Chondrocyte (in vitro differentiated cells): ENCODE results near the gene MN1. TPM values are rescaled to one million over a fixed set of nuclear protein-coding genes. Genes with fewer than 3 reads are reported as not detected.

Source experiments
- DNase-seq: peaks from one replicate; pipeline ENCODE4 v3.0.0; 2021; ENCODE audit warnings: mixed read lengths, low spot score
- H3K27ac Mint-ChIP-seq: one replicate; pipeline ENCODE4 v1.8.0; 2021; ENCODE audit warnings: mild to moderate bottlenecking, moderate library complexity, mixed read lengths; ENCODE audit not compliant: unreplicated experiment
- H3K27me3 Mint-ChIP-seq: 2 replicates; pipeline ENCODE4 v1.8.0; 2021; ENCODE audit warnings: low read depth, mixed read lengths
- H3K36me3 Mint-ChIP-seq: 2 replicates; pipeline ENCODE4 v1.8.0; 2021; ENCODE audit warnings: low read depth, mixed read lengths
- H3K4me1 Mint-ChIP-seq: 2 replicates; pipeline ENCODE4 v1.8.0; 2021; ENCODE audit warnings: low read depth, mild to moderate bottlenecking, mixed read lengths
- H3K4me3 Mint-ChIP-seq: one replicate; pipeline ENCODE4 v1.8.0; 2021; ENCODE audit warnings: mild to moderate bottlenecking, moderate library complexity, mixed read lengths; ENCODE audit not compliant: unreplicated experiment
- H3K9me3 Mint-ChIP-seq: 2 replicates; pipeline ENCODE4 v1.8.0; 2021; ENCODE audit warnings: low read depth, mixed read lengths
- total RNA-seq: library from RNA; stranded (reverse); gene quantifications from 3 replicates; pipeline ENCODE4 v1.2.1, GENCODE V29; 2021
- TF ChIP-seq, protein P1 (sequence below): fragments of 200-600 bp; sonication (generic); IDR thresholded peaks from 2 replicates; pipeline ENCODE4 v1.5.0; 2021; ENCODE audit warnings: antibody characterized with exemption, mild to moderate bottlenecking, moderate library complexity

MN1 gene
- total RNA-seq, 1 donor from 2014 or later: 119 TPM

DNA sequence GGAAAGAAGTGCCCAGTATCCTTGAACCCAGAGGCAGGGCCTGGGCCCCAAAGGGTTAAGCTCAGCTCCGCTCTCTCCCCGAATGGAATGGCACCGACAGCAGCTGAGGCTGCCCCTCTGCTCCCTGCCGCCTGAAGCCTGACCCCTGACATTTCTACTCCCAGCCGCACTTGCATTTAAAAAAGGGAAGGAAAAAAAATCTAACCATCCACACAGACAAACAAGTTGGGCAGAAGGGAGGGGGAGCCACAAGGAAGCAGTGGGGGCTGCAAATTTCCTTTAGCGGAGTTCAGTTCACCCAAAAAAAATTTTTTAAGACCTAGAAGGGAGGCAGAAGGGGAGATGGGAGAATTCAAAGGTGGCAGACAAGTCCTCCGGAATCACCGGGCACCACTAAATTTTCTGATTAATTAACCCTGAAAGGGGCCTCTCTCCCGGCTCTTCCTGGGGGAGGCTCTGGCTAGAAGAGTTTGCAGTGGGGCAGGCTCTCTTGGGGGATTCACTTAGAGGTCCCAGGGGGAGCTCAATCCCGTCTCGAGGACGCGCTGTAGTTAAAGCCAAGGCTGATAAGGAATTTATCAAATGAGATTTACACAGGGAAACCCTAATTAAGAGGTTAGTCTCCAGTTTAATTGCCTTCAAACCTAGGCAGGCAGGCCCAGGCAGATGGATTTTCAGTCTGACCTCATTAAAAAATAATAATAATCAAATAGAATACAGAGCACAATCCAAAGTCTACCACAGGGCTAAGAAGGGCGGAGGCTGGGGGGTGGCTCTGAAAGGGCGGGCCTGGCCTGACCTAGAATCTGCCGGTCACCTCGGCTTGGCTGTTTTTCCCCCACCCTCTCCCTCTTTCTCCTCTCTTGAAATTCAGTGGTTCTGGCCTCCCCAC is 25.6 kb downstream of the MN1 start:
- no peak for DNase-seq
- Mint-ChIP-seq H3K4me1 (peaks cover 72% of the 10 kb centered on the region), H3K36me3 (peaks cover 20% of the 10 kb centered on the region), H3K27ac (peak overlapping the region; percentile 92), H3K9me3 (no peaks in the 10 kb centered on the region), H3K27me3 (no peaks in the 10 kb centered on the region), H3K4me3 (peak overlapping the region; percentile 54)
- TF ChIP-seq, protein P1, sequence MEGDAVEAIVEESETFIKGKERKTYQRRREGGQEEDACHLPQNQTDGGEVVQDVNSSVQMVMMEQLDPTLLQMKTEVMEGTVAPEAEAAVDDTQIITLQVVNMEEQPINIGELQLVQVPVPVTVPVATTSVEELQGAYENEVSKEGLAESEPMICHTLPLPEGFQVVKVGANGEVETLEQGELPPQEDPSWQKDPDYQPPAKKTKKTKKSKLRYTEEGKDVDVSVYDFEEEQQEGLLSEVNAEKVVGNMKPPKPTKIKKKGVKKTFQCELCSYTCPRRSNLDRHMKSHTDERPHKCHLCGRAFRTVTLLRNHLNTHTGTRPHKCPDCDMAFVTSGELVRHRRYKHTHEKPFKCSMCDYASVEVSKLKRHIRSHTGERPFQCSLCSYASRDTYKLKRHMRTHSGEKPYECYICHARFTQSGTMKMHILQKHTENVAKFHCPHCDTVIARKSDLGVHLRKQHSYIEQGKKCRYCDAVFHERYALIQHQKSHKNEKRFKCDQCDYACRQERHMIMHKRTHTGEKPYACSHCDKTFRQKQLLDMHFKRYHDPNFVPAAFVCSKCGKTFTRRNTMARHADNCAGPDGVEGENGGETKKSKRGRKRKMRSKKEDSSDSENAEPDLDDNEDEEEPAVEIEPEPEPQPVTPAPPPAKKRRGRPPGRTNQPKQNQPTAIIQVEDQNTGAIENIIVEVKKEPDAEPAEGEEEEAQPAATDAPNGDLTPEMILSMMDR: no peak

DNA sequence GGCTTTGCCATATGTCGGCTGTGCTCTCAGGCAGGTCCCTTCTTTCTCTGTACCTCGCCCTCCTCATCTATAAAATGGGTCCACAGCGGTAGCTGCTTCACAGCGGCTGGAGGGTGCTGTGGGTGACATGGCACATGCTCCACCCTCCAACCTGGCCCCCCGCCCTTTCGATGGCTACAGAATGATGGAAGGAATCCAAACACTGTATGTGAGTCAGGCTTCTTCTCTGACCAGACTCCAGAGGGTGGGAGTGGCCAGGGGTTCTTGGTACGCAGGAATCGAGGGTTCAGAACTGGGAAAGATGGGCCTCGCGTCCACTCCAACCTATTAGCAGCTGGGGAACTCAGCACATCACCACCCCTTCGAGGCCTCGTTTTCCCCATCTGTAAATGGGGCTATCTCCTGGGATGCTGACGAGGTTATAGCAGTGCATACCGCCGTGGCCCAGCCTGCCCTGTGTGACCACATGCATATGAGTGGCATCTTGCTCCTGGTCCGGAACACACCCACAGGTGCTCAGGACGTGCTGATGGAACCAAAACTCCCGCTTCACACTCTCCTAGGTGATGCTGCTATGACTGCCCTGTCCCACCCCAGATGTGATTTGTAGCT is 26.4 kb downstream of the MN1 start:
- DNase-seq: no peak
- Mint-ChIP-seq H3K4me3 (peak overlapping the region; percentile 35), H3K9me3 (no peaks in the 10 kb centered on the region), H3K36me3 (peaks cover 15% of the 10 kb centered on the region), H3K27ac (peak overlapping the region; percentile 92), H3K27me3 (no peaks in the 10 kb centered on the region), H3K4me1 (peaks cover 66% of the 10 kb centered on the region)
- TF ChIP-seq, protein P1: no peak

DNA sequence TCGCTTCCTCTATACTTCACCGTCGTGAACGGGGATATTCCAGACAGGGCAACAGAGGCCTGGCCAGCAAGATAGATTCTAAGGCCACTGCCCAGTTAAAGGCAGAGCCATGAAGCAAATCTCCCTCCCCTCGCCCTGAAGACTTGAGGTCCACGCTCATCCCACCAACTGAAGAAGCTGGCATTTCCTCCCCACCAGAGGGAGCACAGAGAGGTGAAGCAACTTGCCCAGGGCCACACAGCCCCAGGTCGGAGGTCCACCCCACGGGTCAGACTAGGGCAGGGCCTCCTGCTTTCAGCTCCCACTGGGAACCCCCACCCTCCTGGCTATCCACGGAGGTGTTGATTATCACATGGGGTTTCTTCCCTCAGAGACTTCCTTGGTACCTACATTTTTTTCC is 27.4 kb downstream of the MN1 start:
- H3K27ac Mint-ChIP-seq: peak overlapping the region; percentile 32
- no peaks in the 10 kb centered on the region for H3K9me3 Mint-ChIP-seq
- H3K36me3 Mint-ChIP-seq: peaks cover 15% of the 10 kb centered on the region
- H3K4me3 Mint-ChIP-seq: no peak overlapping the region
- no peak for DNase-seq
- no peaks in the 10 kb centered on the region for H3K27me3 Mint-ChIP-seq
- peaks cover 68% of the 10 kb centered on the region for H3K4me1 Mint-ChIP-seq
- TF ChIP-seq, protein P1: peak; percentile 14

DNA sequence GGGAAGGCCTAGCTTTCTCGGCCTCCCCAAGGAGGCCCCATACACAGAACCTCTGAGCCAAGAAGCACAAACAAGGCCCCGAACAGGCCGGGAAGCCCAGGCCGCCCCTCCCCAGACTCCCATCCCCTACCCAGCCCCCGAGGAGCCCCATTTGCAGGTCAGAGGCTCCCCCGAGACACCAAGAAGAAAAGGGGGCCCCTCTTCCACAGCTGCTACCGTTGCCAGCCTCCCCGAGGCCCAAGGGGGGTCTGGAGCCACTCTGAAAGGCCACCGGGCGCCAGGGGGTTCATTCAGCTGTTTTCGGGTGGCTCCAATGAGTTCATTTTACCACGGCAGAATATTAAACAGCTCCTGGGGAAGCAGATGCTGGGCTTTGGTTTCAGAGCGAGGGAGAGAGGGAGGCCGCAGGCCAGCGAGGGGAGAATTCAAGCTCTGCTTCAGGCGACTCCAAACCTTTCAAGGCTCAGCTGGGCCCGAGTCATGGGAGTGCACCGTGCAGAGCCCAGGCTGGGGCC is 28.5 kb downstream of the MN1 start:
- H3K4me3 Mint-ChIP-seq: no peak overlapping the region
- H3K9me3 Mint-ChIP-seq: no peaks in the 10 kb centered on the region
- peaks cover 11% of the 10 kb centered on the region for H3K36me3 Mint-ChIP-seq
- peaks cover 66% of the 10 kb centered on the region for H3K4me1 Mint-ChIP-seq
- no peaks in the 10 kb centered on the region for H3K27me3 Mint-ChIP-seq
- TF ChIP-seq, protein P1: no peak
- no peak overlapping the region for H3K27ac Mint-ChIP-seq
- DNase-seq: no peak
